Forelimb muscle (tissue), 1 donor: ENCODE results near the gene NFE2L3. TPM values are rescaled to one million over a fixed set of nuclear protein-coding genes. Genes with fewer than 3 reads are reported as not detected.

Experiments used
- DNase-seq: peaks from one replicate; pipeline ENCODE4 v3.0.0-alpha.2; 2013; ENCODE audit warnings: low read depth
- polyA plus RNA-seq: library from polyadenylated mRNA; unstranded; fragments of 120-200 nt; gene quantifications from one replicate; pipeline ENCODE4 v1.2.1, GENCODE V29; 2013; ENCODE audit not compliant: insufficient read length

The NFE2L3 gene
- polyA plus RNA-seq, 1 donor: 5.3 TPM

DNA sequence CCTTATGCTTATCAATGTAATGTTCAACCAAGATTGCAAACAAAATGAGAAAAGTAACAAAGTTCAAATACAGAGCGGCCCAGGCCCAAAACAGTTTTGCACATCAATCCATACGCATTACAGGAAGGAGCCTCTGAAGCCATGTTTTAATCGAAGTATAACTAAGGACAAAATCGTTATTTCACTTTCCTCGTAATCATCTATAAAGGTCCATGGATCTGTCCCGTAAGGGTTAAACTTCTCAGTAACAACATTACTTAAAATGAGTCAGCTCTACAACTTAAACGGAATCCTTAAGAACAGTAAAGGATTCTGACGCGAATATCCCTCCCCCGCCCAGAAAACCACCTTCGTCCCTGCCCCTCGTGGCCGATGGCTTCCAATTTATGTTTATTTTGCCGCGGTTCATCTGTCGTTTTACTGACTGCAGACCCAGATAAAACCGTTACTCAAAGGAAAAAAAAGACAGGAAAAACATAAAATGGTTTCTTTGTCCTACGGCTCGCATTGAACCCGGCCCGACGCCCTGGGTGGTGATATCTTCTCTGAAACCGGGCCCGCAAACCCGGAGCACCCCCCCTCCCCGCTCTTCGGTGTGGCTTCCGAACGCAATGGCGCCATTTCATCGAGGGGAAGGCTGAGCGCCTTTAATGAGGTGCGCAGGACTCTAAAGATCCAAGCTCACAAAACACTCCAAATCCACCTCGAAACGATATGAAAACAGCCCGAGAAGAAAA lies 47.5 kb downstream of the NFE2L3 start:
- DNase-seq: no peak

GRCh38 chr7:26200038-26200443 lies 48.0 kb downstream of the NFE2L3 start:
- DNase-seq: no peak

DNA sequence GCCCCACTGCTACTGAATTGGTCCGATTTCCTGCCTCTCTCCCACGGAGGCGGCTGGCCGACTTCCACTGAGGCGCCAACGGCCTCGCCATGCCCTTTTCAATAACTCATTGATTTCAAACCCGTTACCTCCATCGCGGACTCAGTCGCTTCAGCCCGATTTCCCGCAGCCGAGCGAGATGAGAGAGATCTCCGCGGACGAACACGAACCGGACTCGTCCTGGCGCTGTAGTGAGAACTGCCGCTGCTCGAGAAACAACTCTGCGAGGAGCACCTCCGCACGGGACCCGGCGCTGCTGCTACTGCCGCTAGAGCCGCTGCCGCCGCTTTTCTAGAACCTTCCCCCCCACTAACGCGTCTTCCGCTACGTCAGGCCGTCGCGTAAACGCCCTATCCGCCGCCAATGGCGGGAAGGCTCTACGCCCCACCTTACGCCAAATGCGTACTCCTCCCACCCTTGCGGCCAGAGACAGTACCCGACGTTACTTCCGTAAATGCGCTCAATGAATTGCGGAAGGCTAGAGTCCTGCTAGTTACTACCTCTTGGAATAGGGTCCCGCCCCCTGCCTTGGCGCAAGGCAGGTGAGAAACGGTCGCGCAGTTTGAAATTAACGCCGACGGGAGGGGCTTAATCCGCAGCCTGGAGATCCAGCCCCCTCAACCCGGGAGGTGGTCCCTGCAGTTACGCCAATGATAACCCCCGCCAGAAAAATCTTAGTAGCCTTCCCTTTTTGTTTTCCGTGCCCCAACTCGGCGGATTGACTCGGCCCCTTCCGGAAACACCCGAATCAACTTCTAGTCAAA lies 48.6 kb downstream of the NFE2L3 start, which contains the start of gene HNRNPA2B1:
Gene HNRNPA2B1 (minus strand): TSS at position 303 of the 803 bp plus-strand sequence. CDS start 169 bp downstream, at position 134.
- DNase-seq: peak; percentile 98

GRCh38 chr7:26201247-26202018 lies 49.4 kb downstream of the NFE2L3 start, which contains the start of gene CBX3:
CBX3 (plus strand) TSS chr7:26201745; CDS start chr7:26202999, 1,254 bp downstream.
- DNase-seq: no peak

DNA sequence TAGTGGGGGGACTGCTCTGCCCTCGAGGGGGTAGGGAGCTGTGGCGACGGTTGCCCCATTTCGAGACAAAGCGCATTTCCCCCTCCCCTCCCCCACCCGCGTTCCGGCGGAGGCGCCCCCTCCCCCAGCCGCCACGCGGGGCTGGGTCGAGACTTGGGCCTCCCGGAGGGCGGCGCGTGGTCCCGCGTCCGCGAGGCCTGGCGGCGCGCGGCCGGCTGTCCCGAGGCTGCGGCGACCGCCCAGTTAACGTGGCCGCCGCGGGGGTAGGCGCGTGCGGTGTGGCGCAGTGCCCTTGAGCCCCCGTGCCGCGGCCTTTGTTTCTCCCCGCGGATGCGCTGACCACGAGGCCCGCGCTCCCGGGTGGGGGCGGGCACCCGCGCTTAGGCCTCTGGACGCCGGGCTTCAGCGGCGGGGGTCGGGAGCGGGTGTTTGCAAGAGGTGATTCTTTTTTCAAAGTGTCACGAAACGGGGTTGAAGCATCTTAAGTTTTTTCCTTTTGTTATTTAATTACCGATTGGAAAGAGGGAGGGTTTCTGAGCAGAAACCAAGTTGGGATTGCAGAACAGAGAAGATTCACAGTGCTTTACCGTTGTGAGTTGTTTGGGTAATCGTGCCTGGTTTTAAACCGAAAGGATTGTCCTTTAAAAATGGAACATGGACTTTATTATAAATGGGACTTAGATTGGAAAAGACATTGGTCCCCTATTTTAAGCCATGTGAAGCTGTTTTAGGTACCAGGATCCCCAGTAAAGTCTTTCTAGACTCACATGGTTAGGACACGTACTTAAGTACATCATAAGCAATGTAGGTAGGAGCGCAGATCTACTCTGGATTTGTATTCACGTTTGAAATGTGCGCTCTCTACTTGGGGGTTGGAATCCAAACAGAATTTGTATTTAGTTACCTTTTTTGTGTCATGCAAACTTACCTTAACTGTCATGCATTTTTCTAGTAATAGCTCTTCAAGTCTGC lies 50.3 kb downstream of the NFE2L3 start:
- no peak for DNase-seq

GRCh38 chr7:26203016-26203415 lies 51.0 kb downstream of the NFE2L3 start:
- no peak for DNase-seq

GRCh38 chr7:26208040-26208439 lies 56.0 kb downstream of the NFE2L3 start:
- no peak for DNase-seq

GRCh38 chr7:26212921-26213718 lies 61.1 kb downstream of the NFE2L3 start:
- no peak for DNase-seq

GRCh38 chr7:26213807-26214515 lies 62.0 kb downstream of the NFE2L3 start:
- no peak for DNase-seq

DNA sequence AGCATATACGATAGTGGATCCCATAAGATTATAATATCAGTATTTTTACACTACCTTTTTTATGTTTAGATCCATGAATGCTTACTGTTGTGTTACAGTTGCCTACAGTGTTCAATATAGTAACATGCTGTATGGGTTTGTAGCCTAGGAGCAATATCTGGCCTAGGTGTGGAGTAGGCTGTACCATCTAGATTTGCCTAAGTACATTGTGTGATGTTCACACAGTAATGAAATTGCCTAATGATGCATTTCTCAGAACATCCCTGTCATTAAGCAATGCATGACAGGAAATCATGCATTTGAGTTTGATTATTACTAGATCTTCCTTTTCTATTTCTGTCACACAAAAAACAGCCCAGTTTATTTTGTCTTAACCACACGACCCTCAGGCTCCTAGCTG lies 64.1 kb downstream of the NFE2L3 start:
- DNase-seq: no peak

DNA sequence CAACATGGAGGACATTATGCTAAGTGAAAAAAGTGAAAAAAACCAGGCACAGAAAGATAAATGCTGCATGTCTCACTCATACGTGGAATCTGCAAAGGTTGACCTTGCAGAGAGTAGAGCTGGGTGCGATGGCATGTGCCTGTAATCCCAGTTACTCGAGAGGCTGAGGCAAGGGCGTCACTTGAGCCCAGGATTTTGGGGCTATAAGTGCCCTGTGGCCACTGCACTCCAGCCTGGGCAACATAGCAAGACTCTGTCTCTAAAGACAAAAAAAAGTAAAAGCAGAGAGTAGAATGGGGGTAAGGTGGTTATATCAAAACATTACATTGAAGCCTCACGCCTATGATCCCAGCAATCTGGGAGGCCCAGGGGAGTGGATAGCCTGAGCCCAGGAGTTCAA lies 72.4 kb downstream of the NFE2L3 start:
- DNase-seq: no peak

GRCh38 chr7:26227987-26228386 lies 76.0 kb downstream of the NFE2L3 start:
- no peak for DNase-seq

GRCh38 chr7:26233902-26234511 lies 82.0 kb downstream of the NFE2L3 start:
- DNase-seq: no peak

Other genes starting within 250 kb of the NFE2L3 start
- gene HNRNPA2B1, start 48.5 kb downstream of the NFE2L3 start, polyA plus RNA-seq: 660 TPM
- 160 TPM for gene CBX3, start 49.5 kb downstream of the NFE2L3 start, polyA plus RNA-seq
- gene SNX10, start 139.7 kb downstream of the NFE2L3 start, polyA plus RNA-seq: 2.2 TPM